Measurements from ENCODE around the gene ADARB1. TPM values are rescaled to one million over a fixed set of nuclear protein-coding genes. Genes with fewer than 3 reads are reported as not detected.

Gene ADARB1
- total RNA-seq, 1 experiment from 2014 or later, result 14.6 TPM

DNA sequence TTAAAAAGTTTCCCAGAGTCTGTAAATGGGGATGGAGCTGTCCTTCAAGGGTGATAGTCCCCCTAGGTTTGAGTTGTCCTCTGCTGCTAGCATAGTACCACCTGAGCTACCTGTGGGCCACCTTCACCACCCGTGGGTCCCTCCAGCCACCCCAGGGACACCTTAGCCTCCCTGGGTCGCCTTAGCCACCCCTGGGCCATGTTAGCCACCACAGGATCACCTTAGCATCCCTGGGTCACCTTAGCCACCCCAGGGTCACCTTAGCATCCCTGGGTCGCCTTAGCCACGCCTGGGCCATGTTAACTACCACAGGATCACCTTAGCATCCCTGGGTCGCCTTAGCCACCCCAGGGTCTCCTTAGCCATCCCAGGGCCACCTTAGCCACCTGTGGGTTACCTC is 67.1 kb downstream of the ADARB1 start:
- Mint-ChIP-seq H3K4me1 (peaks cover 3% of the 10 kb centered on the region; the same call in 1 of the 2 replicates), H3K9me3 (no peaks in the 10 kb centered on the region), H3K27me3 (ENCODE audit: low read depth) (no peaks in the 10 kb centered on the region), H3K27ac (no peak overlapping the region), H3K4me3 (no peak overlapping the region), H3K36me3 (no peaks in the 10 kb centered on the region)
- CTCF ChIA-PET, result interaction anchor here (0.9 to 2.9 kb wide), 6 partner anchors 11 to 268 kb away, joined by 3 to 20 read pairs (median 6); partner anchors contain the start of gene PTTG1IP
- ATAC-seq (no peak), DNase-seq (ENCODE audit: low spot score) (no peak)
- POLR2A ChIA-PET, result no interaction called here
- TF ChIP-seq KAT7 (CRISPR knock-in tag; IDR thresholded peaks at IDR 0.05; ENCODE audit: borderline replicate concordance) (no peak), NR1H2 (CRISPR knock-in tag; IDR thresholded peaks at IDR 0.05) (no peak), ZNF138 (CRISPR knock-in tag; conservative IDR thresholded peaks at IDR 0.05) (no peak), ESRRA (CRISPR knock-in tag; IDR thresholded peaks at IDR 0.05; ENCODE audit: borderline replicate concordance) (no peak), ZNF671 (CRISPR knock-in tag; IDR thresholded peaks at IDR 0.05) (no peak), ZNF317 (CRISPR knock-in tag; IDR thresholded peaks at IDR 0.05; ENCODE audit: borderline replicate concordance, low read depth) (no peak), TCF7 (CRISPR knock-in tag; IDR thresholded peaks at IDR 0.05; ENCODE audit: low read depth) (no peak), GTF2I (CRISPR knock-in tag; conservative IDR thresholded peaks at IDR 0.05) (no peak)
- TF ChIP-seq, protein P1, sequence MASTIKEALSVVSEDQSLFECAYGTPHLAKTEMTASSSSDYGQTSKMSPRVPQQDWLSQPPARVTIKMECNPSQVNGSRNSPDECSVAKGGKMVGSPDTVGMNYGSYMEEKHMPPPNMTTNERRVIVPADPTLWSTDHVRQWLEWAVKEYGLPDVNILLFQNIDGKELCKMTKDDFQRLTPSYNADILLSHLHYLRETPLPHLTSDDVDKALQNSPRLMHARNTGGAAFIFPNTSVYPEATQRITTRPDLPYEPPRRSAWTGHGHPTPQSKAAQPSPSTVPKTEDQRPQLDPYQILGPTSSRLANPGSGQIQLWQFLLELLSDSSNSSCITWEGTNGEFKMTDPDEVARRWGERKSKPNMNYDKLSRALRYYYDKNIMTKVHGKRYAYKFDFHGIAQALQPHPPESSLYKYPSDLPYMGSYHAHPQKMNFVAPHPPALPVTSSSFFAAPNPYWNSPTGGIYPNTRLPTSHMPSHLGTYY (CRISPR knock-in tag; IDR thresholded peaks at IDR 0.05), result no peak
- TF ChIP-seq, protein P2, sequence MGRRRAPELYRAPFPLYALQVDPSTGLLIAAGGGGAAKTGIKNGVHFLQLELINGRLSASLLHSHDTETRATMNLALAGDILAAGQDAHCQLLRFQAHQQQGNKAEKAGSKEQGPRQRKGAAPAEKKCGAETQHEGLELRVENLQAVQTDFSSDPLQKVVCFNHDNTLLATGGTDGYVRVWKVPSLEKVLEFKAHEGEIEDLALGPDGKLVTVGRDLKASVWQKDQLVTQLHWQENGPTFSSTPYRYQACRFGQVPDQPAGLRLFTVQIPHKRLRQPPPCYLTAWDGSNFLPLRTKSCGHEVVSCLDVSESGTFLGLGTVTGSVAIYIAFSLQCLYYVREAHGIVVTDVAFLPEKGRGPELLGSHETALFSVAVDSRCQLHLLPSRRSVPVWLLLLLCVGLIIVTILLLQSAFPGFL (CRISPR knock-in tag; IDR thresholded peaks at IDR 0.05; ENCODE audit: borderline replicate concordance), result no peak
- TF ChIP-seq, protein P3, sequence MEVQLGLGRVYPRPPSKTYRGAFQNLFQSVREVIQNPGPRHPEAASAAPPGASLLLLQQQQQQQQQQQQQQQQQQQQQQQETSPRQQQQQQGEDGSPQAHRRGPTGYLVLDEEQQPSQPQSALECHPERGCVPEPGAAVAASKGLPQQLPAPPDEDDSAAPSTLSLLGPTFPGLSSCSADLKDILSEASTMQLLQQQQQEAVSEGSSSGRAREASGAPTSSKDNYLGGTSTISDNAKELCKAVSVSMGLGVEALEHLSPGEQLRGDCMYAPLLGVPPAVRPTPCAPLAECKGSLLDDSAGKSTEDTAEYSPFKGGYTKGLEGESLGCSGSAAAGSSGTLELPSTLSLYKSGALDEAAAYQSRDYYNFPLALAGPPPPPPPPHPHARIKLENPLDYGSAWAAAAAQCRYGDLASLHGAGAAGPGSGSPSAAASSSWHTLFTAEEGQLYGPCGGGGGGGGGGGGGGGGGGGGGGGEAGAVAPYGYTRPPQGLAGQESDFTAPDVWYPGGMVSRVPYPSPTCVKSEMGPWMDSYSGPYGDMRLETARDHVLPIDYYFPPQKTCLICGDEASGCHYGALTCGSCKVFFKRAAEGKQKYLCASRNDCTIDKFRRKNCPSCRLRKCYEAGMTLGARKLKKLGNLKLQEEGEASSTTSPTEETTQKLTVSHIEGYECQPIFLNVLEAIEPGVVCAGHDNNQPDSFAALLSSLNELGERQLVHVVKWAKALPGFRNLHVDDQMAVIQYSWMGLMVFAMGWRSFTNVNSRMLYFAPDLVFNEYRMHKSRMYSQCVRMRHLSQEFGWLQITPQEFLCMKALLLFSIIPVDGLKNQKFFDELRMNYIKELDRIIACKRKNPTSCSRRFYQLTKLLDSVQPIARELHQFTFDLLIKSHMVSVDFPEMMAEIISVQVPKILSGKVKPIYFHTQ (CRISPR knock-in tag; IDR thresholded peaks at IDR 0.05), result no peak
- TF ChIP-seq, protein P4, sequence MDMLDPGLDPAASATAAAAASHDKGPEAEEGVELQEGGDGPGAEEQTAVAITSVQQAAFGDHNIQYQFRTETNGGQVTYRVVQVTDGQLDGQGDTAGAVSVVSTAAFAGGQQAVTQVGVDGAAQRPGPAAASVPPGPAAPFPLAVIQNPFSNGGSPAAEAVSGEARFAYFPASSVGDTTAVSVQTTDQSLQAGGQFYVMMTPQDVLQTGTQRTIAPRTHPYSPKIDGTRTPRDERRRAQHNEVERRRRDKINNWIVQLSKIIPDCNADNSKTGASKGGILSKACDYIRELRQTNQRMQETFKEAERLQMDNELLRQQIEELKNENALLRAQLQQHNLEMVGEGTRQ (CRISPR knock-in tag; IDR thresholded peaks at IDR 0.05), result no peak
- TF ChIP-seq, protein P5, sequence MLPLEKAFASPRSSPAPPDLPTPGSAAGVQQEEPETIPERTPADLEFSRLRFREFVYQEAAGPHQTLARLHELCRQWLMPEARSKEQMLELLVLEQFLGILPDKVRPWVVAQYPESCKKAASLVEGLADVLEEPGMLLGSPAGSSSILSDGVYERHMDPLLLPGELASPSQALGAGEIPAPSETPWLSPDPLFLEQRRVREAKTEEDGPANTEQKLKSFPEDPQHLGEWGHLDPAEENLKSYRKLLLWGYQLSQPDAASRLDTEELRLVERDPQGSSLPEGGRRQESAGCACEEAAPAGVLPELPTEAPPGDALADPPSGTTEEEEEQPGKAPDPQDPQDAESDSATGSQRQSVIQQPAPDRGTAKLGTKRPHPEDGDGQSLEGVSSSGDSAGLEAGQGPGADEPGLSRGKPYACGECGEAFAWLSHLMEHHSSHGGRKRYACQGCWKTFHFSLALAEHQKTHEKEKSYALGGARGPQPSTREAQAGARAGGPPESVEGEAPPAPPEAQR (CRISPR knock-in tag; IDR thresholded peaks at IDR 0.05), result no peak
- TF ChIP-seq, protein P6, sequence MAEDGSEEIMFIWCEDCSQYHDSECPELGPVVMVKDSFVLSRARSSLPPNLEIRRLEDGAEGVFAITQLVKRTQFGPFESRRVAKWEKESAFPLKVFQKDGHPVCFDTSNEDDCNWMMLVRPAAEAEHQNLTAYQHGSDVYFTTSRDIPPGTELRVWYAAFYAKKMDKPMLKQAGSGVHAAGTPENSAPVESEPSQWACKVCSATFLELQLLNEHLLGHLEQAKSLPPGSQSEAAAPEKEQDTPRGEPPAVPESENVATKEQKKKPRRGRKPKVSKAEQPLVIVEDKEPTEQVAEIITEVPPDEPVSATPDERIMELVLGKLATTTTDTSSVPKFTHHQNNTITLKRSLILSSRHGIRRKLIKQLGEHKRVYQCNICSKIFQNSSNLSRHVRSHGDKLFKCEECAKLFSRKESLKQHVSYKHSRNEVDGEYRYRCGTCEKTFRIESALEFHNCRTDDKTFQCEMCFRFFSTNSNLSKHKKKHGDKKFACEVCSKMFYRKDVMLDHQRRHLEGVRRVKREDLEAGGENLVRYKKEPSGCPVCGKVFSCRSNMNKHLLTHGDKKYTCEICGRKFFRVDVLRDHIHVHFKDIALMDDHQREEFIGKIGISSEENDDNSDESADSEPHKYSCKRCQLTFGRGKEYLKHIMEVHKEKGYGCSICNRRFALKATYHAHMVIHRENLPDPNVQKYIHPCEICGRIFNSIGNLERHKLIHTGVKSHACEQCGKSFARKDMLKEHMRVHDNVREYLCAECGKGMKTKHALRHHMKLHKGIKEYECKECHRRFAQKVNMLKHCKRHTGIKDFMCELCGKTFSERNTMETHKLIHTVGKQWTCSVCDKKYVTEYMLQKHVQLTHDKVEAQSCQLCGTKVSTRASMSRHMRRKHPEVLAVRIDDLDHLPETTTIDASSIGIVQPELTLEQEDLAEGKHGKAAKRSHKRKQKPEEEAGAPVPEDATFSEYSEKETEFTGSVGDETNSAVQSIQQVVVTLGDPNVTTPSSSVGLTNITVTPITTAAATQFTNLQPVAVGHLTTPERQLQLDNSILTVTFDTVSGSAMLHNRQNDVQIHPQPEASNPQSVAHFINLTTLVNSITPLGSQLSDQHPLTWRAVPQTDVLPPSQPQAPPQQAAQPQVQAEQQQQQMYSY (CRISPR knock-in tag; IDR thresholded peaks at IDR 0.05), result no peak

Measured in WTC11 (cell line).